ENCODE measurements around the gene SNTG2.

SNTG2 gene

DNA sequence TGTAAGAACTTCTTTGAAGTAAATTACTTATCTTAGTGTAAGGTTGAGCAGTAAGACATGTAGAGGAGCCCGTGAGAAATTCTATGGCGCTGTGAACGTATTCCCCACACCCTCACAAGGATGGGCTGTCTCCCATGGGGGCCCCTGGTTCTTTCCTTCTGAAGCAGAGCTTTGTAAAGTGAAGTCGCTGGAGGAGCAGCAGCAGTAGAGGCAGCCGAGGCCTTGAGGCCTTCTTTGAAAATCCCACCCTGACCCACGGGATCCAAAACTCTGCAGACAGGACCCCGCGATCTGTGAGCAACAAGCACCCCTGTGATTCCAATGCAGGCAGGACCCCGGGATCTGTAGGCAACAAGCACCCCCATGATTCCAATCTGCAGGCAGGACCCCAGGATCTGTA lies 23.8 kb upstream of the SNTG2 start:
- DNase-seq: no peak

DNA sequence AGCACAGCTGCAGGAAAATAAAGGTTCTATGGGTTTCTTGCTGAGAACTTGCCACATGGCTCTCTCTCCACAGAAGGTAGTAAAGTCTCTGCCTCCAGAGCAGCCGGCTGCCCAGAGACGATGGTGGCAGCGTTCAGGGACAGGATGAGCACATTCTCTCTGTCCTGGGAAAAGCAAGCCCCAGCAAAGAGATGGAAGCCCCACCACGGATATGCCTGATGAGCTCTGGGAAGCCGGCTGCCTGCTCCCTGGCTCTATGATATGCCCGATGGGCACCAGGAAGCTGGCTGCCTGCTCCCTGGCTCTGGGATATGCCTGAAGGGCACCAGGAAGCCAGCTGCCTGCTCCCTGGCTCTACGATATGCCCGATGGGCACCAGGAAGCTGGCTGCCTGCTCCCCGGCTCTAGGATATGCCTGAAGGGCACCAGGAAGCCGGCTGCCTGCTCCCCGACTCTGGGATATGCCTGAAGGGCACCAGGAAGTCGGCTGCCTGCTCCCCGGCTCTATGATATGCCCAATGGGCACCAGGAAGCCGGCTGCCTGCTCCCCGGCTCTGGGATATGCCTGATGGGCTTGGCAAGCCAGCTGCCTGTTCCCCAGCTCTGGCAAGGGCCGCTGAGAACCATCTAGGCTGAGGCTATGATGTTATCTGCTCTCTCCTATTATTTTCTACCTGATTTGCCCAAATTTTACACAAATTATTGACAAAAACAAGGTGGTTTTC lies 21.5 kb upstream of the SNTG2 start:
- DNase-seq: no peak

DNA sequence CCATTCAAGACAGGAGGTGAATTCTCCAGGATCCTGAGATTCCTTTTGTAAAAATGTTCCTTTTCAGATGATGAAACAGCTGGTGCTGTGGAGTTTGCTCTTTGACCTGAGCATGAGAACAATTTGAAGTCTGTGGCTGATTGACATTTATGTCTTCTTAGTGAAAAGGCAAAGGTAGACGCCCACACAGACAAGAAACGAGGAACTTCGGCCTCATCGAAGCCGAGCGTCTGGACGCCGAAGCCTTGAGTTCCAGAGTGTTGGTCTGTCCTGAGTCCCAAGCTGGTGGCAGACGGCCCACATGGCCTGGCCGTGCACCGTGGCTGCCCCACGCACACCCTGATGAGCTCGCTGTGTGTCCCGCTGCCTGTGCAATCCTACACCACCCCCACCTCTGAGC lies 20.7 kb upstream of the SNTG2 start:
- no peak for DNase-seq

DNA sequence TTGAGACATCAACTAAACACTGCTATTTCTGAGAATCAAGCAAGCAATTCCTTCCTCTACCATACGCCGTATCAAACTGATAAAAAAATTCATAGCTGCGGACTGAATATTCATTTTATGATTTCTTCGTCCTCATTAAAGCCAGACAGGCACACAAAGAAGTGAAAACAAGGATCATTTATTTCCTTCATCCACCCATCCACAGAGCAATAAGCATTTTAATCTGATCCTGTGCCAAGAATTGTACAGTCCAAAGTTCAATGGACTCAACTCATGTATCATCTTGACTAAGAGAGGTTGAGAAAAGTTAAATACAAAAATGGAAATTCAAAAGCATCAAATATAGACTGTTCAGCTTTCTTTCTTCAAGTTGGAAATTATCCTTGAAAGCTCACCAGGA lies 19.7 kb upstream of the SNTG2 start:
- no peak for DNase-seq

DNA sequence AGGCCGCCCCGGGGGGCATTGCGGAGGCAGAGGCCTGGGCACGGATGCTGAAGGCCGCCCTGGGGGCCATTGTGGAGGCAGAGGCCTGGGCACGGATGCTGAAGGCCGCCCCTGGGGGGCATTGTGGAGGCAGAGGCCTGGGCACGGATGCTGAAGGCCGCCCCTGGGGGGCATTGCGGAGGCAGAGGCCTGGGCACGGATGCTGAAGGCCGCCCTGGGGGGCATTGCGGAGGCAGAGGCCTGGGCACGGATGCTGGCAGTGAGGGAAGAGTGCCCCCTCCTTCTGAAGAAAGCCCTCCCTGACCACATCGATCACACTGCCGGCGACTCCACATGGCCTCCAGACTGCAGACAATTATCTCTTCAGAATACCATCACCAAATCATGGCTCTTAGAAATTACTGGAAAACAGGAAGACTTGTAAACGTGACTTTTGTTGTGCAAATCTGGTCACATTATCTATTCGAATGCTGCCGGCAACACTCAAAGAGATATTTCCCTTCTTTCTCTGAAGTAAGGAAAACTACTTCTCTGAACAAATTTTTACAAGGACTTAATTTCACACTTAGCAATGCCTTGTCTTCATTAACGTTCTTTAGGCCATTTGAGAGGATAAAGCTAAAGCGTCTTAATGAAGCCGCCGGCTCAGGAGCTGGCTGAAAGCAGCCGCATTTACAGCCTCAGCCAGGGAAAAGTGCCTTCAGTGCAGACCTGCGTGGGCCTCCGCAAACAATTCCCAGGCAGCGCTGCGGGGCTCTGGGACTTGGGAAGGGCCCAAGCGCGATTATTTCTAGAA lies 18.1 kb upstream of the SNTG2 start:
- DNase-seq: no peak

DNA sequence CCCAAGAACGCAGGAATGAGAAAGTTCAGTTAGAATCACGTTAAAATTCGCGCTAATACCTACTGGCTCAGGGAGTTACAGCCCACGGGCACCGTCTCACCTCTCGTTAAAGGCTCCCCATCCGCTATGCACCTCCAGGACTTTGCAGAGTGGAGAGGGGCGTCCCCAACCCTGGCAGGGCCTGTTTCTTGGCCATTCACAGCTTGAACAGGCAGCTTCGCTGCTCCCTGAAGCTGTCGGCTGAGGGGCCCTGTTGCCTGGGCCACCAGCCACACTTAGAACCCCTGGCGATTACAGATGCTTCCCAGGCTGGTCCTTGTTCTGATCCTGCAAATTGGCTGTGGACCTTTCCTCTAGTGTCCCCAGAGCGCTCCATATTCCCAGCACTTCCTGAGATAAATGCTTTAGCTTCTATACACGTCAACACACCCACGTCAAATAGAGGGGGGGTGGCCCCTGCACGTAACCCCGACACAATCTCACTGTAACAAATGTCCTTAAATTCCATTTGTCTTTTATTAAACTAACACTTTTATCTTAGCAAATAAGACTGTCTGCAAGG lies 16.8 kb upstream of the SNTG2 start:
- DNase-seq: no peak

DNA sequence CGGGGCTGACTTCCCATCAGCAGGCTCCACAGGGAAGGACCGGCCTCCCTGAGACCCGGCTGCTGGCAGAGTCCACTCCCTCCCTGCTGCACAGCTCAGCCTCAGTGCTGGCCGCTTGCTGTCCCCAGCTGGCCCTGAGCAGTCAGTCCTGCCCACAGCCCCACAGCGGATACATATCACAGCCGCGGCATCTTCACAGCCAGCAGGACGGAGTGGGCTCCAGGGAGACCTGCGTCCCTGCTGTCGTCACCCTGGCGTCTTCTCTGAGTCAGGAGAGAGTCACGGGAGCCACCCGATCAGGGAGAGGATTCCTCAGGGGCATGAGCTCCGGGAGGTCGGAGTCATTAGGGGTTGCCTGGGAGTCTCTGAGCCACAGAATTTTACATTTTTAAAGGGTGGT lies 13.1 kb upstream of the SNTG2 start:
- DNase-seq: no peak

DNA sequence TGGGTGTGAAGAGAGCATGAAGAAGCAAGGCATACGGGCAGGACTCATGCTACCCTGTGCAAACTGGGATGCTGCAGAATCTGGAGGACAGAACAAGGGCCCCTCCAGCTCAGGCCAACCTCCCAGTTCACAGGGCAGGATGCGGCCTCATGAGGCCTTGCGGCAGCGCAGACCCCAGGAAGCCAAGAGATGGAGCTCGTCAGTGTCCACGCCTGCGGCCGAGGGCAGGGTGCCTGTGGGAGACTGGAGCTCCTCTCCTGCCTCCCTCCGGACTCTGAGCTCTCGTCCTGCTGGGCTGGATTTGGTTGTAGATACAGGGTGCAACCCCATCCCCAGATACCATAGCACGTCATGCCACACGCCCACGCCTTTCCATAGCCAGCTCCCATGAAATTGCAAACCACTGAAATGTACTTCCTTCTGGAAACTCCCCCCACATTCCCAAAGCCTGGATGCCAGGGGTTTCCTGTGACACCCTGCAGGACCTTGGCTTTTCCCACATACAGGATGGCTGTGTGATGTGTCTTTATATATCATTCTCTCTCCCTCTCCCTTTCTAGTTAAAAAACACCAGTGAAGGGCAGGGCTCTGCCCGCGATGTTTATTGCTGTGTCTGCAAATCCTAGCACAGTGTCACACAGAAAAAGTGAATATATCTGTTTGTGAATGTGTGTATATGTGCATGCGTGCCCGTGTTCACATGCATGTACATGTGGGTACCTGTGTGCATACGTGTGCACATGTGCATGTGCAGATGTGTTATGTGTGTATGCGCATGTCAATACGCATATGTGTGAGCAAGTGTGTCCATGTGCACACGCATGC lies 12.3 kb upstream of the SNTG2 start:
- DNase-seq: no peak

DNA sequence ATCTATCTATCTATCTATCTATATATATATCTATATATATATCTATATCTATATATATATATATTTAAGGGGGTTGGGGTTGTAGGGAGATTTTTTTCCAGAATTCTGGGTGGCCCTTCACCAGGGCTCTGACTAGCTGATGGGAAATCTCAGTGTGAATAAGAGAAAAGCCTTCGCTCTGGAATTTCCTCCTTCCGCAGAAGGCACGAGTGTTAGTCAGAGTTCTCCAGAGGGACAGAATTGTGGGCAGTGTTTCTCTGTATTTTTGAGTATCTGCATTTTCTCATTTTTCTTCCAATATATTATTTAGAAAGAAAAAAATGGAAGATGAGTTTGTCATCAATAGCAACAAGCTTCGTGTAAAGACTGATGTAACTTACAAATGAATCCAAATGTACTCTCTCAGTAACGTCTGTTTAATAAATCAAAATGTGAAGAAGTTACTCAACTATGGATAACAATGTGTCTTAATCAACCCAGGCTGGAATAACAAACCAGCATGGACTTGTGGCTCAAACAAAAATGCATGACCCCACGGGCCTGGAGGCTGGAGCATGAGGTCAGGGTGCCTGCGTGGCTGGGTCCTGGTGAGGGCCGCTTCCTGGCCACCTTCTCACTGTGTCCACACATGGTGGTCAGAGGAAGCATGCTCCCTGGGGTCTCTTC lies 10.6 kb upstream of the SNTG2 start:
- DNase-seq: no peak

DNA sequence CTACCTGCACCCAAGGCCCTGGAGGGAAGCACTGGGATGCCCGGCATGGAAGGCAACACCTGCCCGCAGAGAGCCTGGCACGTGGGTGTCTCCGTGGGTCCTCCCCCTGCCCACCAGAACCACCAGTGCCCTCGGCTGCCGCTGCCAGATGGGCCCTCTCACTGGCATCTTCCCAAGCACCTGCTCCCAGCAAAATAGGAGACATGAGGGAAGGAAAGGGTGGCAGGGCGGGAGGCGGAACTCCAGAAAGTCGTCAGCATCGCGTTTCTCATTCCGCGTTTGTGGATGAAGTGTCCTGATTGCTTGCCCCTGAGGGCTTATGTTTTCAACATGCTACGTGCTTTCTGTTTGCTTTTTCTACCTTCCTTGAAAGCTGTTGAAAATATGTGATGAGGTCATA lies 8.8 kb upstream of the SNTG2 start:
- DNase-seq: no peak

DNA sequence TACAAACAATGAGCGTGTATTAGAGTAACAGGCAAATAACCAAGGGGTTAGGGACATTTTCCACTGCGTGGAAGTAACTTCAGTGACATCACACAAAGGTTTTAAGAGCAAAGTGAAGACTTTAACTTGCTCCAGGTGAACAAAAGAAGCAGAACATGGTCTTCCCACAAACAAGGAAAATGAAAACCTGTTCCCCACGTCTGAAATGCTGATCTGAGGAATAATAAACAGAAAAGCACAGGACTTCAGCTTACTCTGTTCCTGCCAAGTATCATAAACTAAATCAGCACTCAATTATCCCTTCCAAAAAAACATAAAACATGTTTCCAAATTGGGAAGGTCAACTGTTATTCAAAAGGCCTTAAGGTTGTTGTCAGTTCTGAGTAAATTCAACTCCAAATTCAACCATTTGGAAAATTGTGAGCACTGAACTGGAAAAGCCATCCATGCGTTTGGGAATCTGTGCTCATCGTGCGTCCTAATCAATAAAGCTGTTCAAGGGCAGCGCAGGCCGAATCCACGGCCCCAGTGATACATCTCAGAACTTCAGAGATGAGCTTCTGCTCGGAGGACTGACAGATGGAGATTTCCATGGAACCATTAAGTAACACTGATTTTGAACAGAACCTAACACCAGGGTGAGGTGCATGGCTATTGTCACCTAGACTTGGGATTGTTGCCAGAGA lies 7.7 kb upstream of the SNTG2 start:
- DNase-seq: no peak

DNA sequence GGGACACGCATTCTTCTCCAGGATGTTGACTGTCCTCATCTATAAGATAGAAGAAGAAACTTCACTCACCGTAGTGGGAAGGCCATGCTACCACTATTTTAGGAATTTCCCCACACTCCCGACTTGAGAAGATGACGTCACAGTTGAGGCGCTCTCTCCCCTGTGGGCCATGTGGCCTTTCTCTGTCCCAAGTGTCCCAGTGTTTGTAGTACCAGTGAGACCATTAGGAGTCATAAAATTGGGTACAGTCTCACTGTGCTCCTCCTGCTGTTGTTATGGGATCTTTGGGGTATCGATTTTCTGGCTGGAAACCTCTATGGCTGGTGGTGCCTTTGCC lies 7.2 kb upstream of the SNTG2 start:
- DNase-seq: no peak

DNA sequence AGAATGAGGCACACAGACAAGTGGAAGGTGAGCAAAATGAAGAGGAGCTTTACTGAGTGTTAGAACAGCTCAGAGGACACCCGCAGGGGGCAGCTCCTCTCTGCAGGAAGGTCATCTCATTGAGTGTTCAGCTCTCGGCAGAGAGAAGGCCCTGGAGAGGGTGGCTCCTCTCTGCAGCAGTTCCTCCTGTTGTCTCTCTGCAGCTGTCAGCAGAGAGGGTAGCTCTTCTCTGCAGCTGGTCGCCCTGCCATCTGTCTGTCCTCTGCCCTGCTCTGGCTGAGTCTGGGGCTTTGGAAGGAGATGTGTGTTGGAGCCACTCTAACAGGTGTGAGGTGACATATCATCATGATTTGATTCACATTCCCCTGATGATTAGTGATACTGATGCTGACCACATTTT lies 6.8 kb upstream of the SNTG2 start:
- no peak for DNase-seq

DNA sequence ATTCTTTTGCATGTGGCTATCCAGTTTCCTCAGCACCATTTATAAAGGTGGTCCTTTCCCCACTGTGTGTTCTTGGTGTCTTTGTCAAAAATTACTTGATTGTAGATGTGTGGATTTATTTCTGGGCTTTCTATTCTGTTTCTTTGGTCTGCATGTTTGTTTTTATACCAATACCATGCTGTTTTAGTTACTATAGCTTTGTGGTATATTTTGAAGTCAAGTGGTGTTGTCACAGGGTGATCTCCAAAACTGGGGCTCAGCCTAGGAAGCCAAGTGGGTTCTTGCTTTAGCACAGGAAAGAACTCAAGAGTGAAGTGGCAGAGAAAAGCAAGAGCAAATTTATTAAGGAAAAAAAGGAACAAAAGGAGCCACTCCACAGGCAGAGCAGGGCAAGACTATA lies 6.0 kb upstream of the SNTG2 start:
- DNase-seq: no peak

DNA sequence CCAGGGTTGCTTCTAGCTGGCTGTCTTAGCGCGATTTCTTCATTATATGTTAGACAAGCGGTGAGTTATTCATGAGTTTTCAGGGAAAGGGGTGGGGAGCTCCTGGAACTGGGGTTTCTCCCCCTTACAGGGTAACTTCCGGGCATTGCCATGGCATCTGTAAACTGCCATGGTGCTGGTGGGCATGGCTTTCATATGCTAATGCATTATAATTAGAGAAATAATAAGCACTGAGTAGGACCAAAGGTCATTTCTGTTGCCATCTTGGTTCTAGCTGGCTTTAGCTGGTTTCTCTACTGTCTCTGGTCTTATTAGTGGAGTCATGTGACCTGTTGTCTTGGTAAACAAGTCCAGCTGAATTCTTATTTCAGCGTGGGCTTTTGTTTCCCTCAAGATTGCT lies 5.5 kb upstream of the SNTG2 start:
- DNase-seq: no peak

DNA sequence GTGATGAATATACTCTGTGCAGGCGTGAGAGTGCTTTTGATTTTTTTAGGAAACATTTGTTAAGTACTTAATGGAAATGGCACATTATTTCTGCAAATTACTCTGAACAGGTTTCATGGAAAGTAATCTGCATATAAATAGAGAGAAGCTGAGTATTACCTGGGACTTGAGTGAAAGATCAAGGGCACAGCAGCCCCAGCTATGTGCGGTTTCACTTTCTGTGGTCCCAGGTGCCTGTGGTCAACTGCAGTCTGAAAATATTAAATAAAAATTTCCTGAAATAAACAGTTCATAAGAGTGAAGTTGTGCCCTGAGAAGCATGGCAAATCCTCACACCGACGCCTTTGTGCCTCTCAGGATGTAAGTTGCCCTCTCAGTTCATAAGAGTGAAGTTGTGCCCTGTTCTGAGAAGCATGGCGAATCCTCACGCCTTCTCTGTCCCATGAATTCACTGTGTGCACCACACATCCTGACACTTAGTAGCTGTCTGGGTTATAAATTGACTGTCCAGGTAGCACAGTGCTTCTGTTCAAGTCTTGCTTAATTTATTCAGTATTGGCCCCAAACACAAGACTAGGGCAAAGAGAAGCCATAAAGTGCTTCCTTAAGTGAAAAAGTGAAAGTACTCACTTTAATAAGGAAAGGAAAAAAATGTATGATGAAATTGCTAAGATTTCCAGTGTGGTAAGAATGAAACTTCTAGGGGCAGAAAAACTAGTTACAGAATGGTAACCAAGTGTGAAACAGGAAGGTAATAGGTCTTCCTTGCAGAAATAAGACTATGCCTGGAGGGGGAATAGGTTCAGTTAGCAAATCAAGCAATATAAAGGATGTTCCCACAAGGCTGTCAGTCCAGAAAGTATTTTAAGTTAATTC lies 4.3 kb upstream of the SNTG2 start:
- no peak for DNase-seq

DNA sequence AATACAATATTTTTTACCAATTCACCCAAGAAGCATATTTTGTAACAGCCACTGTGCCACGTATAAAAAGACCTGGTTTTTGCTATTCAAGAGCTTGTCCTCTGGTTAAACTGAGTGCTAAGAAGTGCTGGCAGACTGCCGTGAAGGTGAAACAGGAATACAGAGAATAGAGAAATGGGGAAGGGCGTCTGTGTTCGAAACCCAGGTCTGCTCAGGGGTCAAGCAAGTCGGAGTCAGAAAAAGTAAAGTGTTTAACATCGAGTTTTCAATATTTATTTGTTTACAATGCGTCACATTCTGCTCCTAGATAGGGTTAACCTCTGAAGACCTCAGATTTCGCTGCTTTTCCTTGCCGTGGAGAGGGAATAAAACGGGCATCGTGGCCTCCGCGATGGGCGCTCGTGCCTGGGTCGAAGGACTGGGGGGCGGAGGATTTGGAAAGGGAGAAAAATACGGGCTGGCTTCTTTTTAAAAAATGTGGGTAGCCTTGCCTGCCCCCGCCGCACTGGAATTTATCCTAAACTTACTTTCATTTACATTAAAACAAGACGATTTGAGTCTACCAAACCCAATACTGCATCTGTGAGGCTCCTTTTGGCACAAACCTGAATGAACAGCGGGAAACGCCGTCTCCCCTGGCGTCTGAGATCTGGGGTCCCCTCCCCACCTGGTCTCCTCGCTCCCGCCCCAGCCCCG lies 1.1 kb upstream of the SNTG2 start:
- no peak for DNase-seq

DNA sequence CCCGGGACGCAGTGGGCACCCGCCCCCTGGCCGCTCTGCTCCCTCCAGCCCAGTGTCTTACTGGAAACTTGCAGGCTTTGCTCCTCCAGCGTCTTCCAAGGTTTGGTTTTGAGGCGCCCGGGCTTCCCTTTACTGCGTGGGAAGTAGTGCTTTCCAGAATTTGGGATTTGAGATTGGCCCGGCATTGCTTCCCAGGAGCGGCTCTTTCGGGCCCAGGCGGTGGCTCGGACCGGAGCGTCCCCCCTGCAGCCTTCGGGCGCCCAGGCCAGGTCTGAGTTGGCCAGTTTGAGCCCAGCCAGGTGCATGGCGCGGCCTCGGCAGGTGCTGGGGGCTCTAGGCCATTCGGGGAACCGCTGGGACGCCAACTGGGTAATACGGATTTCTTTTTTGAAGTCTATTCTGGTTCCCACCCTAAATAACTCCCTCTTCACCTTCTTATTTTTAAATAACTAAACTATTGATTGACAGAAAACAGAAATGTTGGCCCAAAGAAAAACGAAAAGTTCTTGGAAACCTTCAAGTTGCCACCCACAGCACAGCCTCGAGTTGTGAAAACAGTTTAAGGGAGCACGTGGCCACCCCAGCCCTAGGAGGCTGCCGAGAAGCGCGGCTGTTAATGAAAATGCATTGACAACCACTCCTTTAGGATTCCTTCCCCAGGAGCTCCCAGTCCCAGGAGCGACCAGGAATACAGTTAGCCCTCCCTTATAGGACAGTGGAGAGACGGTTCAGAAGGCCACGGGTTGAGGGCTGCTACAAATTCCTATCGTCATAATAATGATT lies 766 bp downstream of the SNTG2 start:
- DNase-seq: no peak

DNA sequence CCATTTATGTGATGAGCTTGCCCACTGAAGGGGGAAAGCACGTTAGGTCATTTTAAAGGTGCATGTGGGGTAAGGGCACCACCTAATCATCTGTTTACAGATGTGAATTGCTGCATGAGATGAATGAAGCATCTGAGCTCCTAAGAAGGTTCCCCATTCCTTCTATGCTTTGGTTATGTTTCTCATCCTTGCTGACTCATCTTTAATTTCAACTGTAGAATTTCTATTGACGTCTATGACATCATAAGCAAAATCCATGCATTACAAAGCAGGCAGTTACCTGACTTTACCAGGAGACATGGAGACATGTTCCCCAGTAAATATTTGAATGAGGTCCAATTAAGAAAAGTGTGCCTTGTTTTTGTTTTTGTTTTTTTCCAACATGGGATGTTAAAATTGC lies 2.8 kb downstream of the SNTG2 start:
- DNase-seq: no peak

All from right forelimb (tissue), 1 donor.